Prostate gland (tissue), 2 donors: ENCODE results near the gene CREB5.

ENCODE experiments used
- POLR2A ChIP-seq: fragments of 450-650 bp; IDR thresholded peaks from one replicate; pipeline ENCODE4 v1.6.1; 2016; ENCODE audit warnings: antibody characterized with exemption, mild to moderate bottlenecking
- TF ChIP-seq, protein P1 (sequence below), 4 experiments: fragments of 200-600 bp in 2 of 4; fragments of 450-650 bp in 2 of 4; sonication (generic) in 2 of 4; IDR thresholded peaks; 1 replicate in 3 of 4; 2 replicates in 1 of 4; pipeline ENCODE4 v1.5.1; 2016 to 2019; ENCODE audit warnings: antibody characterized with exemption in 4 of 4, mild to moderate bottlenecking in 2 of 4, moderate library complexity in 2 of 4

DNA sequence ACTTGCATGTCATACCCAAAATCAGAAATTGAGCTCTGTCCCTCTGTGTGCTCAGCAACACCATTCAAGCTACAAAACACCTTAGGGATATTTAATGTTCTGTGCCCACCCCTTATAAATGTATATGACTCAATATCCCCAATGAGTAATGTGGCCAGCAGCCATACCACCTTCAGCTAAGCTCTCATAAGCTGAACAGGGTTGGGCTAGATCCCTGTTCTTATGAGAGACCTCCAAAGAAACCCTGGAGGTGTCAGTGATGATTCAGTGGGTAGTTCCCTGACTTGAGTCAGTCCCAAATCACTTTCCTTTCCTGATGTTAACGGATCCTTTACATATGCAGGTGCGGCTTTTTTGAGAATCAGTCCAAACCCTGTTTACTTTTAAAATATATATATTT is 253.8 kb downstream of the CREB5 start:
- TF ChIP-seq, protein P1, sequence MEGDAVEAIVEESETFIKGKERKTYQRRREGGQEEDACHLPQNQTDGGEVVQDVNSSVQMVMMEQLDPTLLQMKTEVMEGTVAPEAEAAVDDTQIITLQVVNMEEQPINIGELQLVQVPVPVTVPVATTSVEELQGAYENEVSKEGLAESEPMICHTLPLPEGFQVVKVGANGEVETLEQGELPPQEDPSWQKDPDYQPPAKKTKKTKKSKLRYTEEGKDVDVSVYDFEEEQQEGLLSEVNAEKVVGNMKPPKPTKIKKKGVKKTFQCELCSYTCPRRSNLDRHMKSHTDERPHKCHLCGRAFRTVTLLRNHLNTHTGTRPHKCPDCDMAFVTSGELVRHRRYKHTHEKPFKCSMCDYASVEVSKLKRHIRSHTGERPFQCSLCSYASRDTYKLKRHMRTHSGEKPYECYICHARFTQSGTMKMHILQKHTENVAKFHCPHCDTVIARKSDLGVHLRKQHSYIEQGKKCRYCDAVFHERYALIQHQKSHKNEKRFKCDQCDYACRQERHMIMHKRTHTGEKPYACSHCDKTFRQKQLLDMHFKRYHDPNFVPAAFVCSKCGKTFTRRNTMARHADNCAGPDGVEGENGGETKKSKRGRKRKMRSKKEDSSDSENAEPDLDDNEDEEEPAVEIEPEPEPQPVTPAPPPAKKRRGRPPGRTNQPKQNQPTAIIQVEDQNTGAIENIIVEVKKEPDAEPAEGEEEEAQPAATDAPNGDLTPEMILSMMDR (IDR thresholded peaks at IDR 0.05), result no peak
- TF ChIP-seq POLR2A, result no peak
